Measurements from ENCODE around the gene VIP. TPM values are rescaled to one million over a fixed set of nuclear protein-coding genes. Genes with fewer than 3 reads are reported as not detected.

VIP gene
- total RNA-seq, 1 experiment from 2014 or later: not detected

- Histone ChIP-seq H3K9me3 (ENCODE audit: control insufficient read depth, insufficient read depth, low read depth, low read length) (no peaks in the 10 kb centered on the region), H3K4me3 (ENCODE audit: low read depth in 2 of 2, low read length in 2 of 2) (no peak overlapping the region), H3K27me3 (ENCODE audit: control insufficient read depth, insufficient read depth, low read length) (no peaks in the 10 kb centered on the region), H3K36me3 (ENCODE audit: control insufficient read depth, insufficient read depth, low read length) (no peaks in the 10 kb centered on the region), H3K27ac (ENCODE audit: low read length) (no peak overlapping the region), H3K4me1 (ENCODE audit: control insufficient read depth, insufficient read depth, low read length) (no peaks in the 10 kb centered on the region)
- POLR2A ChIA-PET: no interaction called here
- intact Hi-C loops (cut with micrococcal nuclease; ENCODE audit: unreplicated experiment) (loop anchor here (1.0 kb wide), 1 partner anchor 199 kb away; no protein-coding TSS in a partner anchor), in situ Hi-C loops (cut with HindIII; ENCODE audit: low pct_unique_long_range_greater_than_20kb, low sequenced_read_pairs) (no loop called here)
- CTCF ChIA-PET: interaction anchor here (0.7 to 3.5 kb wide), 2 partner anchors 123 to 200 kb away, joined by 3 to 14 read pairs; no protein-coding TSS in a partner anchor
- no TSS peak for BruUV-seq (replicated peaks)
- ATAC-seq: no peak
- peak; percentile 28 for DNase-seq (ENCODE audit: low read depth, low spot score)
- no peak for TF ChIP-seq SIN3A (IDR thresholded peaks at IDR 0.05; ENCODE audit: borderline replicate concordance, insufficient read depth, low read depth, low read length)
- peak; percentile 27; the same call in 1 of the 2 replicates for TF ChIP-seq CTCF (IDR thresholded peaks at IDR 0.05)
- TF ChIP-seq TCF7L2 (IDR thresholded peaks at IDR 0.05; ENCODE audit: low read depth, low read length): no peak
- no peak for TF ChIP-seq POLR2AphosphoS5 (IDR thresholded peaks at IDR 0.05; ENCODE audit: low read depth, low read length)
- TF ChIP-seq REST (IDR thresholded peaks at IDR 0.05; ENCODE audit: insufficient read depth in 1 of 2, low read depth in 2 of 2, low read length in 1 of 2): no peak
Measured at GRCh38 chr6:152748843-152749242, 1.8 kb upstream of the VIP start.

GRCh38 chr6:152749336-152749735, 1.3 kb upstream of the VIP start:
- ChIA-PET CTCF (interaction anchor here (3.5 kb wide), 1 partner anchor 199 kb away, joined by 14 read pairs; no protein-coding TSS in a partner anchor), POLR2A (no interaction called here)
- BruUV-seq (replicated peaks): no TSS peak
- Histone ChIP-seq H3K27ac (ENCODE audit: low read length) (no peak overlapping the region), H3K4me1 (ENCODE audit: control insufficient read depth, insufficient read depth, low read length) (no peaks in the 10 kb centered on the region), H3K4me3 (ENCODE audit: low read depth in 2 of 2, low read length in 2 of 2) (no peak overlapping the region), H3K9me3 (ENCODE audit: control insufficient read depth, insufficient read depth, low read depth, low read length) (no peaks in the 10 kb centered on the region), H3K36me3 (ENCODE audit: control insufficient read depth, insufficient read depth, low read length) (no peaks in the 10 kb centered on the region), H3K27me3 (ENCODE audit: control insufficient read depth, insufficient read depth, low read length) (no peaks in the 10 kb centered on the region)
- in situ Hi-C loops (cut with HindIII; ENCODE audit: low pct_unique_long_range_greater_than_20kb, low sequenced_read_pairs): no loop called here
- intact Hi-C loops (cut with micrococcal nuclease; ENCODE audit: unreplicated experiment): loop anchor here (1.0 kb wide), 1 partner anchor 199 kb away; no protein-coding TSS in a partner anchor
- DNase-seq (ENCODE audit: low read depth, low spot score): no peak
- no peak for ATAC-seq
- TF ChIP-seq CTCF (IDR thresholded peaks at IDR 0.05) (no peak), REST (IDR thresholded peaks at IDR 0.05; ENCODE audit: insufficient read depth in 1 of 2, low read depth in 2 of 2, low read length in 1 of 2) (no peak), TCF7L2 (IDR thresholded peaks at IDR 0.05; ENCODE audit: low read depth, low read length) (no peak), SIN3A (IDR thresholded peaks at IDR 0.05; ENCODE audit: borderline replicate concordance, insufficient read depth, low read depth, low read length) (no peak), POLR2AphosphoS5 (IDR thresholded peaks at IDR 0.05; ENCODE audit: low read depth, low read length) (no peak)
